Lung (tissue), 12 donors: ENCODE measurements around the gene ZNF862. TPM values are rescaled to one million over a fixed set of nuclear protein-coding genes. Genes with fewer than 3 reads are reported as not detected.

Source experiments
- ATAC-seq: fragments of 200-7000 bp; cut with Tn5 transposase; one replicate; pipeline ENCODE4 v1.9.1; 2020; ENCODE audit warnings: moderate number of reproducible peaks; ENCODE audit not compliant: insufficient read depth, low FRiP score
- DNase-seq, 3 donors: peaks; one replicate each; pipeline ENCODE4 v3.0.0-alpha.2; 2013 to 2017
- H3K27ac ChIP-seq, 2 donors: one replicate each; pipeline ENCODE4 v1.5.1; 2013; ENCODE audit warnings: mild to moderate bottlenecking in 2 of 2, moderate library complexity in 2 of 2, control low read depth in 1 of 2, inconsistent platforms in 1 of 2, low read depth in 1 of 2, low read length in 1 of 2
- H3K27me3 ChIP-seq, 3 donors: one replicate each; pipeline ENCODE4 v1.5.1; 2013; ENCODE audit warnings: low read length in 2 of 3; ENCODE audit not compliant: control insufficient read depth in 3 of 3, insufficient read depth in 3 of 3
- H3K36me3 ChIP-seq, 4 donors: one replicate each; pipeline ENCODE4 v1.5.1; 2013; ENCODE audit warnings: low read length in 4 of 4, mild to moderate bottlenecking in 1 of 4, moderate library complexity in 1 of 4; ENCODE audit not compliant: control insufficient read depth in 4 of 4, insufficient read depth in 4 of 4
- H3K4me1 ChIP-seq, 5 donors: one replicate each; pipeline ENCODE4 v1.5.1; 2013; ENCODE audit warnings: low read length in 5 of 5, mild to moderate bottlenecking in 2 of 5, moderate library complexity in 1 of 5; ENCODE audit not compliant: control insufficient read depth in 5 of 5, insufficient read depth in 5 of 5
- H3K4me3 ChIP-seq: one replicate; pipeline ENCODE4 v1.5.1; 2013; ENCODE audit warnings: mild to moderate bottlenecking, control low read depth, moderate library complexity
- H3K9ac ChIP-seq, 2 donors: one replicate each; pipeline ENCODE4 v1.5.1; 2013; ENCODE audit warnings: low read length in 2 of 2, control low read depth in 1 of 2; ENCODE audit not compliant: insufficient read depth in 1 of 2
- H3K9me3 ChIP-seq, 4 donors: one replicate each; pipeline ENCODE4 v1.5.1; 2013; ENCODE audit warnings: low read length in 3 of 4, mild to moderate bottlenecking in 1 of 4, moderate library complexity in 1 of 4; ENCODE audit not compliant: control insufficient read depth in 4 of 4, insufficient read depth in 3 of 4
- WGBS, 2 donors: extraction: QIAGEN DNeasy Blood & Tissue Kit; methylation state at CpG; one replicate each; pipeline ENCODE4 v1.1.7; 2013; 5-methylcytosine and 5-hydroxymethylcytosine counted together
- polyA plus RNA-seq, 2 donors: library from polyadenylated mRNA; stranded (reverse); fragments of 200-250 nt; gene quantifications; one replicate each; pipeline ENCODE4 v1.2.1, GENCODE V29; 2013
- total RNA-seq, 2 donors: library from RNA; depleted of rRNA in 1 of 2; stranded (reverse); fragments of >200 nt in 1 of 2; gene quantifications; one replicate each; pipeline ENCODE4 v1.2.1, GENCODE V29; 2014 to 2021
- TF ChIP-seq, protein P1 (sequence below): IDR thresholded peaks from 2 replicates; pipeline ENCODE4 v1.5.1; 2012; ENCODE audit warnings: mild to moderate bottlenecking; ENCODE audit errors: control extremely low read depth, extremely low read depth
- donor health status: control.
- donor health status: control.
- donor health status: Bipolar disorder and iron deficiency.
- donor health status: healthy.
- donor health status: DM: yes; HTN: yes; CAD: no.

ZNF862 gene
- total and polyA plus RNA-seq, 4 donors, result 5.2 to 22.1 (median 10.0) TPM

DNA sequence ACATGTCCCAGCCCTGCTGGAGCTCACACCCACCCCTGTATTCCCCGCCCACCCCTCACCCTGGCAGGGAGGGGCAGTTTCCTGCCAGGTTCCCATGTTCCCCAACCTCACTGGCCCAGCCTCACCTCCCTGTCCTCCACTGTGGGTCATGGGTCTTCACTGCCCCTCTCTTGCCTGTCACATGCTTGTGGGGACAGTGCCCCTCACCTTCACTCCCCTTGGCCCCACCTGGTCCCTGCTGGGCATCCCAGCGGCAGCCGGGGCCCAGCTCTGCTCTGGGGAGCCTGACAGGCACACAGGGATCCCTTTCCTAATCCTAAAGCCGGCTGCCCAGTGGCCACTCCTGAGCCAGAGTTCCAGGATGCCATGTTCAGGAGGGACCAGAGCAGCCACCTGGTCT, 21.4 kb upstream of the ZNF862 start:
- Histone ChIP-seq H3K27me3 (no peaks in the 10 kb centered on the region), H3K27ac (no peak overlapping the region), H3K36me3 (no peaks in the 10 kb centered on the region), H3K4me3 (no peak overlapping the region), H3K4me1 (no peaks in the 10 kb centered on the region), H3K9ac (no peak overlapping the region), H3K9me3 (no peaks in the 10 kb centered on the region)
- 83 to 88% methylated on average over 3 to 4 of the region's 4 CpGs for WGBS, 2 donors
- TF ChIP-seq, protein P1, sequence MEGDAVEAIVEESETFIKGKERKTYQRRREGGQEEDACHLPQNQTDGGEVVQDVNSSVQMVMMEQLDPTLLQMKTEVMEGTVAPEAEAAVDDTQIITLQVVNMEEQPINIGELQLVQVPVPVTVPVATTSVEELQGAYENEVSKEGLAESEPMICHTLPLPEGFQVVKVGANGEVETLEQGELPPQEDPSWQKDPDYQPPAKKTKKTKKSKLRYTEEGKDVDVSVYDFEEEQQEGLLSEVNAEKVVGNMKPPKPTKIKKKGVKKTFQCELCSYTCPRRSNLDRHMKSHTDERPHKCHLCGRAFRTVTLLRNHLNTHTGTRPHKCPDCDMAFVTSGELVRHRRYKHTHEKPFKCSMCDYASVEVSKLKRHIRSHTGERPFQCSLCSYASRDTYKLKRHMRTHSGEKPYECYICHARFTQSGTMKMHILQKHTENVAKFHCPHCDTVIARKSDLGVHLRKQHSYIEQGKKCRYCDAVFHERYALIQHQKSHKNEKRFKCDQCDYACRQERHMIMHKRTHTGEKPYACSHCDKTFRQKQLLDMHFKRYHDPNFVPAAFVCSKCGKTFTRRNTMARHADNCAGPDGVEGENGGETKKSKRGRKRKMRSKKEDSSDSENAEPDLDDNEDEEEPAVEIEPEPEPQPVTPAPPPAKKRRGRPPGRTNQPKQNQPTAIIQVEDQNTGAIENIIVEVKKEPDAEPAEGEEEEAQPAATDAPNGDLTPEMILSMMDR, result no peak
- ATAC-seq (no peak), DNase-seq (no peak)

DNA sequence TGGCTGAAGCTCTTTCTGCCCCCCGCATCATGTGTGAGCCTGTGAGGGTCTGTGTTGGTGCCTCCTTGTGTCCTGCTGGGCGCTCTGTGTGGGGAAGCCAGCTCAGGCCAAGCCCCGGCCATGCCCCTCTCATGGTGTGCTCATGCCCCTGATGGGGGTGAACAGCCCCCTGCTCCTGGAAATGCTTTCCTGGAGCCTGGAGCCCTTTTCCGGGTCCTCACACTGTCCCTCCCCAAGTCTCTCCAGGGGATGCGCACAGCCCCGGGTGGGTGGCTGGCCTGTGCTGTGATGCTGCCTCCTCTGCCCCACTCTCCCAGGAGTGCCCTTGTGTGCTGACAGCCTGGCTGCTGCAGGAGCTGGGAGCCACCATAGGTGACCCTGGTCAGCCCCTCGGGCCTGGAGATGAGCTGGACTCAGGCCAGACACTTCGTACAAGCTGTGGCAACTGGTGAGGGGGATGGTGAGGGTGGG, 20.8 kb upstream of the ZNF862 start:
- no peak for DNase-seq
- Histone ChIP-seq H3K9ac (no peak overlapping the region), H3K27me3 (no peaks in the 10 kb centered on the region), H3K36me3 (no peaks in the 10 kb centered on the region), H3K4me3 (no peak overlapping the region), H3K9me3 (no peaks in the 10 kb centered on the region), H3K4me1 (peaks cover 0 to 4% (median 0%) of the 10 kb centered on the region in 5 donors), H3K27ac (no peak overlapping the region)
- 69 to 88% methylated on average over 8 of the region's 8 CpGs for WGBS, 2 donors
- TF ChIP-seq, protein P1, result no peak
- no peak for ATAC-seq

DNA sequence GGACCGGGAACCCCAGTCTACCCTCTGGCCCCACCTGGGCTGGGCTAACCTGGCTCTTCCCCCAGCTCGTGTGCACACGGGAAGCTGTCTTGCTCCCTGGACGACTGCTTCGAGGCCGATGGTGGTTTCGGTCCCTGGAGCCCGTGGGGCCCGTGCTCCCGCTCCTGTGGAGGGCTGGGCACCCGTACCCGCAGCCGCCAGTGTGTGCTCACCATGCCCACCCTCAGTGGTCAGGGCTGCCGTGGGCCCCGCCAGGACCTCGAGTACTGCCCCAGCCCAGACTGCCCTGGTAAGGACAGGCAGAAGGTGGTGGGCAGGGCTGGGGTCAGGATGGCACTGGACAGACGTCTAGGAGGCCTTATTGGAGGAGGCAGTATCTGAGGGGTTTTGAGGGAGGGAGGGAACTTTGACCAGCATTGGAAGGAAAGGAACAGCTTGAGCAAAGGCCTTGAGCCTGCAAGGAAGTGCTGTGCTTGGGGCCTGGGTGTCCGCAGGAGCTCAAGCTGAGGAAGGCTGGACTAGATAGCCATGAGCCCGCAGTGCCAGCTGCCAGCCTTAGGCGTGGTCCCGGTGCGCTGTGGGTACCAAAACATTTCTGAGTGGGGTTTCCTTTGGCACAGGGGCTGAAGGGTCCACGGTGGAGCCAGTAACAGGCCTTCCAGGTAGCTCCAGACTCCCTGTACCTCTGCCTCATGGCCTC, 20.2 kb upstream of the ZNF862 start:
- Histone ChIP-seq H3K9ac (no peak overlapping the region), H3K4me3 (no peak overlapping the region), H3K27ac (no peak overlapping the region), H3K27me3 (no peaks in the 10 kb centered on the region), H3K36me3 (no peaks in the 10 kb centered on the region), H3K4me1 (peaks cover 0 to 10% (median 0%) of the 10 kb centered on the region in 5 donors), H3K9me3 (no peaks in the 10 kb centered on the region)
- DNase-seq (no peak), ATAC-seq (no peak)
- 88 to 91% methylated on average over 23 of the region's 23 CpGs for WGBS, 2 donors
- TF ChIP-seq, protein P1, result no peak

DNA sequence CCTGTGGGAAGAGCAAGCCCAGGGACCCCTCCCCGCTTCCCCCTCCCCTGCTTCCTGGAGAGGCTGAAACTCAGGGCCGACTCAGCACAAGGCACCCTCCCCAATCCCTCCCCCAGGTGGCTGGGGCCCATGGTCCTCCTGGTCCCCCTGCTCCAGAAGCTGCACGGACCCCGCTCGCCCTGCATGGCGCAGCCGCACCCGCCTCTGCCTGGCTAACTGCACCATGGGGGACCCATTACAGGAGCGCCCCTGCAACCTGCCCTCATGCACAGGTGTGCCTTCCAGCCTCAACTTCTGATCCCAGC, 19.7 kb upstream of the ZNF862 start:
- no peak for DNase-seq
- TF ChIP-seq, protein P1, result no peak
- Histone ChIP-seq H3K36me3 (no peaks in the 10 kb centered on the region), H3K4me3 (no peak overlapping the region), H3K27ac (no peak overlapping the region), H3K9ac (no peak overlapping the region), H3K9me3 (no peaks in the 10 kb centered on the region), H3K4me1 (peaks cover 0 to 11% (median 0%) of the 10 kb centered on the region in 5 donors), H3K27me3 (no peaks in the 10 kb centered on the region)
- WGBS, 2 donors, result 78 to 83% methylated on average over 5 to 9 of the region's 9 CpGs
- ATAC-seq, result no peak
